Measurements from ENCODE around the gene PTPRK.

DNA sequence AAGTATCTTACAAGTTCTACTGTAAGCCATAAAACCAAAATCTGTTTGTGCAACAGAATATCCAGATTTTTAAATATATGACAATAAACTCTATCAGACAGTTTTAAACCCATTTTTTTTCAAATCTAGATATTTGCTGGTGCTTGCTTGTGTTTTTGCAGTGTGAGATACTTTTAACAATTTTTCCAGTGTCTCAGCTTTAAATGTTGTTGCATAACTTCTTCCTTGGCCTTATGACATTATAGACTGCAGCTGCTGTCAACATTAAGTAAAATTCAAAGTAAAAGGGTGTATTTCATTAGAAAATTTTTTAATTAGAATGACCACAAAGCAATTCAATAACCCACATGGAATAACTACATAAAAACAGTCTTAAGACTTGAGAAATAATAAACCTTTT is 139.5 kb downstream of the PTPRK start:
- no peak for TF ChIP-seq POLR2A (IDR thresholded peaks at IDR 0.05)
- TF ChIP-seq, protein P1, sequence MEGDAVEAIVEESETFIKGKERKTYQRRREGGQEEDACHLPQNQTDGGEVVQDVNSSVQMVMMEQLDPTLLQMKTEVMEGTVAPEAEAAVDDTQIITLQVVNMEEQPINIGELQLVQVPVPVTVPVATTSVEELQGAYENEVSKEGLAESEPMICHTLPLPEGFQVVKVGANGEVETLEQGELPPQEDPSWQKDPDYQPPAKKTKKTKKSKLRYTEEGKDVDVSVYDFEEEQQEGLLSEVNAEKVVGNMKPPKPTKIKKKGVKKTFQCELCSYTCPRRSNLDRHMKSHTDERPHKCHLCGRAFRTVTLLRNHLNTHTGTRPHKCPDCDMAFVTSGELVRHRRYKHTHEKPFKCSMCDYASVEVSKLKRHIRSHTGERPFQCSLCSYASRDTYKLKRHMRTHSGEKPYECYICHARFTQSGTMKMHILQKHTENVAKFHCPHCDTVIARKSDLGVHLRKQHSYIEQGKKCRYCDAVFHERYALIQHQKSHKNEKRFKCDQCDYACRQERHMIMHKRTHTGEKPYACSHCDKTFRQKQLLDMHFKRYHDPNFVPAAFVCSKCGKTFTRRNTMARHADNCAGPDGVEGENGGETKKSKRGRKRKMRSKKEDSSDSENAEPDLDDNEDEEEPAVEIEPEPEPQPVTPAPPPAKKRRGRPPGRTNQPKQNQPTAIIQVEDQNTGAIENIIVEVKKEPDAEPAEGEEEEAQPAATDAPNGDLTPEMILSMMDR (IDR thresholded peaks at IDR 0.05) = no peak

Data from lower leg skin (tissue), 3 donors.